Immature natural killer cell (primary cell): ENCODE results near the gene ITGA2B. TPM values are rescaled to one million over a fixed set of nuclear protein-coding genes. Genes with fewer than 3 reads are reported as not detected.

Source experiments
- DNase-seq, 3 donors: peaks; one replicate each; pipeline ENCODE4 v3.0.0; 2022; ENCODE audit warnings: mixed read lengths in 1 of 3
- H3K27ac Mint-ChIP-seq, 6 donors: one replicate each; pipeline ENCODE4 v1.8.0; 2020; ENCODE audit warnings: mixed read lengths in 6 of 6, mild to moderate bottlenecking in 5 of 6, inconsistent platforms in 4 of 6, moderate library complexity in 3 of 6
- H3K27me3 Mint-ChIP-seq, 3 donors: one replicate each; pipeline ENCODE4 v1.8.0; 2020 to 2021; ENCODE audit warnings: low read depth in 3 of 3, mild to moderate bottlenecking in 3 of 3, mixed read lengths in 3 of 3, moderate library complexity in 3 of 3, inconsistent platforms in 1 of 3
- H3K36me3 Mint-ChIP-seq, 3 donors: one replicate each; pipeline ENCODE4 v1.8.0; 2020; ENCODE audit warnings: mixed read lengths in 3 of 3, inconsistent platforms in 2 of 3, mild to moderate bottlenecking in 2 of 3
- H3K4me1 Mint-ChIP-seq, 2 donors: one replicate each; pipeline ENCODE4 v1.8.0; 2020; ENCODE audit warnings: inconsistent platforms in 2 of 2, mild to moderate bottlenecking in 2 of 2, mixed read lengths in 2 of 2, moderate library complexity in 1 of 2
- H3K4me3 Mint-ChIP-seq, 5 donors: one replicate each; pipeline ENCODE4 v1.8.0; 2020; ENCODE audit warnings: mild to moderate bottlenecking in 5 of 5, mixed read lengths in 5 of 5, inconsistent platforms in 3 of 5, moderate library complexity in 3 of 5
- H3K9me3 Mint-ChIP-seq, 6 donors: one replicate each; pipeline ENCODE4 v1.8.0; 2020; ENCODE audit warnings: mild to moderate bottlenecking in 6 of 6, mixed read lengths in 6 of 6, inconsistent platforms in 4 of 6, moderate library complexity in 3 of 6
- polyA plus RNA-seq, 3 donors: library from polyadenylated mRNA; unstranded; fragments of 300-500 nt; fragmentation: Illumina TruSeq; gene quantifications; one replicate each; pipeline ENCODE4 v1.2.3, GENCODE V29; 2021

ITGA2B gene
- polyA plus RNA-seq, 3 donors from 2014 or later: 1.9 to 9.3 (median 2.8) TPM

DNA sequence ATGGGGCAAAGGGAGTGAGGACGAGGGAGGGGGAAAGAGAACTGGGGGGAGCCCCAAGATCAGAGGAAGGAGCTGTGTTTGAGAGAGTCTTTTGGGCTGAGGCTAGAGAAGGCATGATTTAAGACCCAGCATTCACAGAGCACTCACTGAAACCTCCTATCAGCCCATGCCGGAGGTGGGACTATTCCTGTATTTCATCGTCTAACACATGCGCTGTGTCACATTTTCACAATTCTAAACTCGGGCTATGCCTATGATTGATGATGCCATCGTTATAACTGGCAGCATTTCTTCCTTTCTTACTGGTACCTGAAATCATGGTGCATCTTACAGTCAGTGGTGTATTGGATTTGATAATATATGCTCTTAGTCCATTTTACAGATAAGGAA, 29.3 kb downstream of the ITGA2B start:
- H3K36me3 Mint-ChIP-seq: no peaks in the 10 kb centered on the region
- H3K27me3 Mint-ChIP-seq: peaks cover 4 to 5% (median 4%) of the 10 kb centered on the region in 3 donors
- peak overlapping the region in 1 of 5 donors; percentile 1 for H3K4me3 Mint-ChIP-seq
- no peak overlapping the region for H3K27ac Mint-ChIP-seq
- no peaks in the 10 kb centered on the region for H3K9me3 Mint-ChIP-seq
- DNase-seq: no peak
- peaks cover 3 to 4% of the 10 kb centered on the region in 2 donors for H3K4me1 Mint-ChIP-seq

GRCh38 chr17:44359458-44360143, 29.8 kb downstream of the ITGA2B start:
- peaks cover 3 to 5% (median 4%) of the 10 kb centered on the region in 3 donors for H3K27me3 Mint-ChIP-seq
- no peak for DNase-seq
- no peak overlapping the region for H3K4me3 Mint-ChIP-seq
- no peak overlapping the region for H3K27ac Mint-ChIP-seq
- H3K36me3 Mint-ChIP-seq: no peaks in the 10 kb centered on the region
- peaks cover 0 to 3% of the 10 kb centered on the region in 2 donors for H3K4me1 Mint-ChIP-seq
- no peaks in the 10 kb centered on the region for H3K9me3 Mint-ChIP-seq

DNA sequence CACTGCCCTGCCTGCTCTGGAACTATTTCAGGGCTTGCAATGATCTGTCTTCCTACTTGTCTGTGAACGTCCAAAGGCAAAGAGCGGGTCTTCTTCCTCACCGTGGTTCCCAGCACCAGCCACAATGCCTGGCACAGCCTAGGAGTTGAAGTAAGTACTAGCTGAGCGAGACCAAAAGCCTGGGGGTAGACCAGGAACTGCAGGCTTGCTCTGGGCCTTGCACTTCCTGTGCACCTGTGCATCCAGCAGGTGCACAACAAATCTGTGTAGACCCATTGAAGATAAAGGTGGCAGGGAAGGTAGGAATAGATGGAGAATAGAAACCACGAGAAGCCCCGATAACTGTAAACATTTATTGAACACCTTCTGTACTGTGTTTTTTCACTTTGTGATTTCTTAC, 30.4 kb downstream of the ITGA2B start:
- H3K9me3 Mint-ChIP-seq: no peaks in the 10 kb centered on the region
- no peak overlapping the region for H3K27ac Mint-ChIP-seq
- no peak for DNase-seq
- H3K36me3 Mint-ChIP-seq: no peaks in the 10 kb centered on the region
- peaks cover 0 to 3% of the 10 kb centered on the region in 2 donors for H3K4me1 Mint-ChIP-seq
- peaks cover 2 to 4% (median 3%) of the 10 kb centered on the region in 3 donors for H3K27me3 Mint-ChIP-seq
- no peak overlapping the region for H3K4me3 Mint-ChIP-seq

- no peak for DNase-seq
These were observed 31.4 kb downstream of the ITGA2B start for GRCh38 chr17:44358066-44358465.

DNA sequence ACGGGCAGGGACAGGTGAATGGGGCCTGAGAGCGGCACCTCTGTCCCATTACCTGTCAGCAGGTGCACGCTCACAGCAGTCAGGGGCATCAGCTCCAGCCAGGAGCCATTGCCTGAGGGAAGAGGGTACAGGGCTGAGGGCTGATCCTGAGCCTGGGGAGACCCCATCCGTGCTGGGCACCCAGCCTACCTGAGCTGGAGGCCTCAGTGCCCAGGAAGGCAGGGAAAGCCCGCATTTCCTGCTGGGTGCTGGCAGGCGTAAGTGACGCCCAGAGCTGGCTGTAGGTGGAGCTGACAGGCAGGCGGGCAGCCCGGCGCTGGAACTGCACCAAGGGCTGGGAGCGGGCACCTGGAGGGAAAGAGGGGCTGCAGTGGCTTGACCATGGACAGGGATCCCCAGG, 33.2 kb downstream of the ITGA2B start:
- no peaks in the 10 kb centered on the region for H3K9me3 Mint-ChIP-seq
- DNase-seq: no peak
- peak overlapping the region in 2 of 5 donors; percentile 9 to 18 for H3K4me3 Mint-ChIP-seq
- H3K4me1 Mint-ChIP-seq: peaks cover 0 to 4% of the 10 kb centered on the region in 2 donors
- H3K27me3 Mint-ChIP-seq: peaks cover 0 to 3% (median 2%) of the 10 kb centered on the region in 3 donors
- H3K36me3 Mint-ChIP-seq: no peaks in the 10 kb centered on the region
- no peak overlapping the region for H3K27ac Mint-ChIP-seq

More at GRCh38 chr17:44358066-44358465, 31.4 kb downstream of the ITGA2B start:
- Mint-ChIP-seq H3K4me3 (no peak overlapping the region), H3K36me3 (no peaks in the 10 kb centered on the region), H3K4me1 (peaks cover 0 to 3% of the 10 kb centered on the region in 2 donors), H3K9me3 (no peaks in the 10 kb centered on the region), H3K27ac (no peak overlapping the region), H3K27me3 (peaks cover 2 to 4% (median 3%) of the 10 kb centered on the region in 3 donors)

- Mint-ChIP-seq H3K36me3 (no peaks in the 10 kb centered on the region), H3K4me1 (peaks cover 0 to 4% of the 10 kb centered on the region in 2 donors), H3K4me3 (peak overlapping the region in 3 of 5 donors; percentile 18 to 45 (median 44)), H3K9me3 (no peaks in the 10 kb centered on the region), H3K27ac (no peak overlapping the region), H3K27me3 (peaks cover 0 to 3% (median 0%) of the 10 kb centered on the region in 3 donors)
- DNase-seq: no peak
These were observed 33.8 kb downstream of the ITGA2B start for GRCh38 chr17:44355642-44356099.

- no peaks in the 10 kb centered on the region for H3K36me3 Mint-ChIP-seq
- DNase-seq: peak; percentile 51 to 57 (median 55)
- H3K4me1 Mint-ChIP-seq: peaks cover 0 to 4% of the 10 kb centered on the region in 2 donors
- H3K27ac Mint-ChIP-seq: no peak overlapping the region
- H3K4me3 Mint-ChIP-seq: peak overlapping the region; percentile 52 to 78 (median 64)
- peaks cover 0 to 3% (median 0%) of the 10 kb centered on the region in 3 donors for H3K27me3 Mint-ChIP-seq
- H3K9me3 Mint-ChIP-seq: no peaks in the 10 kb centered on the region
These were observed 34.6 kb downstream of the ITGA2B start for GRCh38 chr17:44354582-44355561.

DNA sequence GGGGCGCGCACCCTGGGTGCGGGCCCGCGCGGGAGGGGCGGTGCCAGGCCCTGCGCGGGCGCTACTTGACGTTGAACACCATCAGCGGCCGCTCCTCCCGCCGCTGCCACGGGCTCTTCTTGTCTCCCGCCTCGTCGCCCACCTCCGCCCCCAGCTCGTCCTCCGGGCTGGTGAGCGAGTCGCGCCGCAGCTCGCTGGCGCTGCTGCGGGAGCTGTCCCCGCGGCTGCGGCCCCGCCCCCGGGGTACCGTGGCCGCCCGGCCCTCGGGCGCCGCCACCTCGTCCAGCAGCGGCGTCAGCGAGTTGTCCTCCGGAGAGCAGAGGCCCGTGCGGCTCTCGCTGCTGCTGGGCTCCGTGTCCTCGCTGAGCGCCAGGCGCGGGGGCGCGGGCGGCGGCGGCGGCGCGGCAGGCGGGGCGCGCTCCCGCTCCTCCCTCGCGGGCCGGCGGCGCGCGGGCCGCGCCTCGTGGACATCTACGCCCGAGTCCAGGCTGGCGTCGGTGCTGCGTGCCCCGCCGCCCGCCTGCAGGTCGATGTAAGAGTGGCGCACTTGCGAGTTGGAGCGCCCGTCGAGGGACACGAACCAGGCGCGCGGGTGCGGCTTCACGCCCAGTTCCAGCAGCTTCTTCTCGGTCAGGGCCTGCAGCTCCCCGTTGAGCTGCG, 35.6 kb downstream of the ITGA2B start:
- H3K27me3 Mint-ChIP-seq: peaks cover 0 to 3% (median 1%) of the 10 kb centered on the region in 3 donors
- H3K27ac Mint-ChIP-seq: no peak overlapping the region
- no peaks in the 10 kb centered on the region for H3K9me3 Mint-ChIP-seq
- H3K4me1 Mint-ChIP-seq: peaks cover 2 to 4% of the 10 kb centered on the region in 2 donors
- DNase-seq: peak; percentile 21 to 31 (median 27)
- no peaks in the 10 kb centered on the region for H3K36me3 Mint-ChIP-seq
- H3K4me3 Mint-ChIP-seq: peak overlapping the region; percentile 30 to 76 (median 45)

- Mint-ChIP-seq H3K27me3 (peaks cover 0 to 4% (median 1%) of the 10 kb centered on the region in 3 donors), H3K9me3 (no peaks in the 10 kb centered on the region), H3K4me1 (peaks cover 9 to 12% of the 10 kb centered on the region in 2 donors), H3K27ac (no peak overlapping the region), H3K4me3 (peak overlapping the region; percentile 35 to 73 (median 69)), H3K36me3 (no peaks in the 10 kb centered on the region)
- no peak for DNase-seq
These were observed 36.4 kb downstream of the ITGA2B start for GRCh38 chr17:44352828-44353671.

- Mint-ChIP-seq H3K27ac (no peak overlapping the region), H3K4me1 (peaks cover 11 to 16% of the 10 kb centered on the region in 2 donors), H3K4me3 (peak overlapping the region in 2 of 5 donors; percentile 69 to 72), H3K27me3 (peaks cover 0 to 5% (median 1%) of the 10 kb centered on the region in 3 donors), H3K9me3 (no peaks in the 10 kb centered on the region), H3K36me3 (no peaks in the 10 kb centered on the region)
- DNase-seq: no peak
These were observed 37.3 kb downstream of the ITGA2B start for GRCh38 chr17:44351961-44352827.

- H3K27ac Mint-ChIP-seq: no peak overlapping the region
- no peaks in the 10 kb centered on the region for H3K9me3 Mint-ChIP-seq
- no peak overlapping the region for H3K4me3 Mint-ChIP-seq
- DNase-seq: no peak
- H3K27me3 Mint-ChIP-seq: peaks cover 0 to 5% (median 1%) of the 10 kb centered on the region in 3 donors
- no peaks in the 10 kb centered on the region for H3K36me3 Mint-ChIP-seq
- peaks cover 11 to 17% of the 10 kb centered on the region in 2 donors for H3K4me1 Mint-ChIP-seq
These were observed 38.0 kb downstream of the ITGA2B start for GRCh38 chr17:44351464-44351863.

GRCh38 chr17:44350733-44351226, 38.7 kb downstream of the ITGA2B start:
- DNase-seq: peak; percentile 56 to 62 (median 62)
- H3K9me3 Mint-ChIP-seq: no peaks in the 10 kb centered on the region
- no peak overlapping the region for H3K27ac Mint-ChIP-seq
- H3K4me1 Mint-ChIP-seq: peaks cover 16 to 24% of the 10 kb centered on the region in 2 donors
- no peak overlapping the region for H3K4me3 Mint-ChIP-seq
- H3K27me3 Mint-ChIP-seq: peaks cover 0 to 5% (median 1%) of the 10 kb centered on the region in 3 donors
- no peaks in the 10 kb centered on the region for H3K36me3 Mint-ChIP-seq
